SK-N-SH (cell line): ENCODE data around the gene ENPP7. TPM values are rescaled to one million over a fixed set of nuclear protein-coding genes. Genes with fewer than 3 reads are reported as not detected.

Experiments used
- CTCF ChIA-PET: fragments of 300-600, 350-600 bp; formaldehyde crosslinking; extraction: SDS; loops from one replicate; lab custom pipeline; 2021; lab: Yijun Ruan, JAX
- POLR2A ChIA-PET: fragments of 350-600 bp; sonication (Branson Sonifier 250); formaldehyde crosslinking; extraction: SDS; loops from one replicate; lab custom pipeline; 2020; ENCODE audit warnings: antibody characterized with exemption, inconsistent platforms; lab: Yijun Ruan, JAX
- DNase-seq: peaks from one replicate; pipeline ENCODE4 v3.0.0; 2012
- H2AFZ ChIP-seq: fragments of 200-600 bp; sonication (generic); 2 replicates; pipeline ENCODE4 v1.8.1; 2016; ENCODE audit warnings: antibody characterized with exemption, mild to moderate bottlenecking, low read depth
- H3F3A ChIP-seq: fragments of 200-600 bp; sonication (generic); replicated peaks from 2 replicates; pipeline ENCODE3; 2016; ENCODE audit warnings: antibody characterized with exemption, mild to moderate bottlenecking; ENCODE audit not compliant: insufficient read depth
- H3K27ac ChIP-seq, 2 experiments: fragments of 200-500 bp in 1 of 2; fragments of 200-600 bp in 1 of 2; sonication (Bioruptor generic) in 1 of 2; sonication (generic), shearing (Covaris generic) in 1 of 2; 2 replicates each; pipeline versions ENCODE4 v1.5.1 to v1.6.1; 2014 to 2016; ENCODE audit warnings: low read depth in 2 of 2, inconsistent platforms in 1 of 2, low read length in 1 of 2, mild to moderate bottlenecking in 1 of 2, mixed read lengths in 1 of 2
- H3K27me3 ChIP-seq: fragments of 200-600 bp; sonication (generic), shearing (Covaris generic); 2 replicates; pipeline ENCODE4 v1.6.1; 2016; ENCODE audit warnings: mixed run types; ENCODE audit not compliant: insufficient read depth
- H3K36me3 ChIP-seq, 2 experiments: fragments of 200-500 bp in 1 of 2; fragments of 200-600 bp in 1 of 2; sonication (Bioruptor generic) in 1 of 2; sonication (generic) in 1 of 2; replicated peaks in 1 of 2; 2 replicates each; pipeline versions ENCODE3 to v1.5.1; 2014 to 2016; ENCODE audit warnings: low read length in 1 of 2, mild to moderate bottlenecking in 1 of 2; ENCODE audit not compliant: insufficient read depth in 2 of 2, control insufficient read depth in 1 of 2
- H3K4me1 ChIP-seq, 2 experiments: fragments of 200-500 bp in 1 of 2; fragments of 200-600 bp in 1 of 2; sonication (Bioruptor generic) in 1 of 2; sonication (generic), shearing (Covaris generic) in 1 of 2; 2 replicates each; pipeline versions ENCODE4 v1.5.1 to v1.6.1; 2014 to 2016; ENCODE audit warnings: low read depth in 1 of 2, low read length in 1 of 2, mixed run types in 1 of 2; ENCODE audit not compliant: insufficient read depth in 2 of 2, control insufficient read depth in 1 of 2
- H3K4me2 ChIP-seq: fragments of 200-600 bp; sonication (generic), shearing (Covaris generic); 2 replicates; pipeline ENCODE4 v1.6.1; 2017; ENCODE audit warnings: mixed run types
- H3K4me3 ChIP-seq, 2 experiments: fragments of 200-500 bp in 1 of 2; fragments of 200-600 bp in 1 of 2; sonication (Bioruptor generic) in 1 of 2; sonication (generic), shearing (Covaris generic) in 1 of 2; 2 replicates each; pipeline versions ENCODE4 v1.5.1 to v1.8.1; 2014 to 2016; ENCODE audit warnings: low read depth in 2 of 2, inconsistent platforms in 1 of 2, low read length in 1 of 2, mild to moderate bottlenecking in 1 of 2, mixed read lengths in 1 of 2, moderate library complexity in 1 of 2
- H3K79me2 ChIP-seq: fragments of 200-600 bp; sonication (generic); 2 replicates; pipeline ENCODE4 v1.8.1; 2017; ENCODE audit warnings: mild to moderate bottlenecking; ENCODE audit not compliant: insufficient read depth
- H3K9ac ChIP-seq: fragments of 200-600 bp; sonication (generic); 2 replicates; pipeline ENCODE4 v1.6.1; 2017; ENCODE audit warnings: mixed run types
- H3K9me2 ChIP-seq: fragments of 200-600 bp; sonication (generic); 2 replicates; pipeline ENCODE4 v1.6.1; 2017; ENCODE audit warnings: mixed run types
- H3K9me3 ChIP-seq: fragments of 200-600 bp; sonication (generic); 2 replicates; pipeline ENCODE4 v1.6.1; 2017; ENCODE audit warnings: mixed run types, mild to moderate bottlenecking, moderate library complexity
- H4K20me1 ChIP-seq: fragments of 200-600 bp; sonication (generic); 2 replicates; pipeline ENCODE4 v1.6.1; 2017; ENCODE audit warnings: mild to moderate bottlenecking, mixed run types; ENCODE audit not compliant: insufficient read depth
- CHD2 ChIP-seq: fragments of 150-350 bp; IDR thresholded peaks from 2 replicates; pipeline ENCODE4 v1.6.1; 2018; ENCODE audit warnings: low read length; ENCODE audit not compliant: partially characterized antibody
- CTCF ChIP-seq: fragments of 200-600 bp; sonication (generic); IDR thresholded peaks from 2 replicates; pipeline ENCODE4 v1.6.1; 2017; ENCODE audit warnings: antibody characterized with exemption, mild to moderate bottlenecking, moderate library complexity
- EZH2phosphoT487 ChIP-seq: fragments of 200-600 bp; sonication (generic); IDR thresholded peaks from 2 replicates; pipeline ENCODE4 v1.6.1; 2017; ENCODE audit warnings: low read depth, mixed run types, mild to moderate bottlenecking, antibody characterized with exemption, moderate library complexity, borderline replicate concordance
- FOSL2 ChIP-seq: IDR thresholded peaks from 2 replicates; pipeline ENCODE4 v1.4.0; 2012; ENCODE audit warnings: low read depth, mild to moderate bottlenecking, moderate library complexity, borderline replicate concordance
- GABPA ChIP-seq: IDR thresholded peaks from 2 replicates; pipeline ENCODE4 v1.4.0; 2012; ENCODE audit warnings: low read depth, mild to moderate bottlenecking
- GATA2 ChIP-seq: sonication (generic); formaldehyde crosslinking; IDR thresholded peaks from 2 replicates; pipeline ENCODE4 v1.5.0; 2020; ENCODE audit warnings: mild to moderate bottlenecking, missing genetic modification reagents
- IRF3 ChIP-seq: fragments of 150-350 bp; IDR thresholded peaks from 2 replicates; pipeline ENCODE4 v1.6.1; 2016; ENCODE audit warnings: mild to moderate bottlenecking, low read depth, low read length
- MEF2A ChIP-seq: IDR thresholded peaks from 2 replicates; pipeline ENCODE4 v1.4.0; 2012; ENCODE audit warnings: low read depth, borderline replicate concordance
- REST ChIP-seq: IDR thresholded peaks from 2 replicates; pipeline ENCODE4 v1.6.1; 2012; ENCODE audit warnings: mild to moderate bottlenecking, low read depth, low read length, moderate library complexity
- USF1 ChIP-seq: IDR thresholded peaks from 2 replicates; pipeline ENCODE4 v1.4.0; 2012; ENCODE audit warnings: low read depth, borderline replicate concordance
- WGBS: methylation state at CpG from one replicate; pipeline ENCODE4 v1.1.6; 2017; ENCODE audit warnings: low lambda C conversion rate; 5-methylcytosine and 5-hydroxymethylcytosine counted together
- polyA plus RNA-seq, 3 experiments: library from polyadenylated mRNA; depleted of rRNA; stranded (reverse); fragments of >200 nt; gene quantifications; 2 replicates each; pipeline ENCODE4 v1.2.3, GENCODE V29; 2012

The ENPP7 gene
- polyA plus RNA-seq, 1 of the 3 experiments (the other 2 are of a cell fraction), result not detected

GRCh38 chr17:79749156-79749815 lies 18.5 kb downstream of the ENPP7 start:
- H3K79me2 ChIP-seq, result no peaks in the 10 kb centered on the region
- ChIA-PET CTCF (interaction anchor here (1.3 to 1.7 kb wide), 5 partner anchors 9 to 86 kb away, joined by 3 to 13 read pairs (median 5); partner anchors contain the start of gene CBX2), POLR2A (no interaction called here)
- no peak overlapping the region for H3K4me3 ChIP-seq
- 33% methylated on average over 3 of the region's 3 CpGs for WGBS
- peaks cover 0 to 6% of the 10 kb centered on the region in 2 experiments; a peak in 1 of 4 replicates for H3K4me1 ChIP-seq
- DNase-seq, result no peak
- no peak overlapping the region for H3K9ac ChIP-seq
- no peak for TF ChIP-seq MEF2A
- peak; percentile 43; the same call in 1 of the 2 replicates for TF ChIP-seq FOSL2
- TF ChIP-seq USF1, result peak; percentile 66; the same call in 1 of the 2 replicates
- TF ChIP-seq REST, result no peak
- no peak for TF ChIP-seq CHD2
- no peaks in the 10 kb centered on the region for H3K9me2 ChIP-seq
- H3K36me3 ChIP-seq, result no peaks in the 10 kb centered on the region
- H2AFZ ChIP-seq, result no peak overlapping the region
- no peak overlapping the region for H3K4me2 ChIP-seq
- H3K9me3 ChIP-seq, result no peaks in the 10 kb centered on the region
- H3F3A ChIP-seq, result peaks cover 16% of the 10 kb centered on the region
- H3K27ac ChIP-seq, result no peak overlapping the region
- H4K20me1 ChIP-seq, result no peaks in the 10 kb centered on the region
- peaks cover 22% of the 10 kb centered on the region for H3K27me3 ChIP-seq

GRCh38 chr17:79749958-79750357 lies 19.2 kb downstream of the ENPP7 start:
- ChIA-PET POLR2A (no interaction called here), CTCF (interaction anchor here (0.7 to 1.7 kb wide), 6 partner anchors 9 to 113 kb away, joined by 3 to 13 read pairs (median 4); partner anchors contain the start of gene CBX2)
- Histone ChIP-seq H3K9me3 (no peaks in the 10 kb centered on the region), H3K9ac (no peak overlapping the region), H3K4me1 (peaks cover 0 to 6% of the 10 kb centered on the region in 2 experiments; a peak in 1 of 4 replicates), H3F3A (peaks cover 16% of the 10 kb centered on the region), H3K4me3 (no peak overlapping the region), H3K27ac (no peak overlapping the region), H2AFZ (no peak overlapping the region), H3K79me2 (no peaks in the 10 kb centered on the region), H3K9me2 (no peaks in the 10 kb centered on the region), H4K20me1 (no peaks in the 10 kb centered on the region), H3K36me3 (no peaks in the 10 kb centered on the region), H3K4me2 (no peak overlapping the region), H3K27me3 (peaks cover 22% of the 10 kb centered on the region)
- TF ChIP-seq IRF3, result no peak
- no peak for TF ChIP-seq CTCF
- no peak for TF ChIP-seq GATA2
- TF ChIP-seq EZH2phosphoT487, result no peak
- TF ChIP-seq GABPA, result no peak
- 76% methylated on average over 3 of the region's 3 CpGs for WGBS
- no peak for DNase-seq
